OCI-LY3 (cell line): ENCODE data around the gene NHEJ1.

ENCODE experiments used
- EZH2phosphoT487 ChIP-seq: fragments of 200-600 bp; shearing (Covaris generic); IDR thresholded peaks from 2 replicates; pipeline ENCODE4 v1.6.1; 2018; ENCODE audit warnings: antibody characterized with exemption, mixed run types, low read depth
- TF ChIP-seq, protein P1 (sequence below): fragments of 200-600, 300-600 bp; sonication (generic); IDR thresholded peaks from 2 replicates; pipeline ENCODE4 v1.5.1; 2014; ENCODE audit warnings: antibody characterized with exemption, low read length, low read depth

GRCh38 chr2:219087361-219087760 is 73.3 kb downstream of the NHEJ1 start:
- TF ChIP-seq, protein P1, sequence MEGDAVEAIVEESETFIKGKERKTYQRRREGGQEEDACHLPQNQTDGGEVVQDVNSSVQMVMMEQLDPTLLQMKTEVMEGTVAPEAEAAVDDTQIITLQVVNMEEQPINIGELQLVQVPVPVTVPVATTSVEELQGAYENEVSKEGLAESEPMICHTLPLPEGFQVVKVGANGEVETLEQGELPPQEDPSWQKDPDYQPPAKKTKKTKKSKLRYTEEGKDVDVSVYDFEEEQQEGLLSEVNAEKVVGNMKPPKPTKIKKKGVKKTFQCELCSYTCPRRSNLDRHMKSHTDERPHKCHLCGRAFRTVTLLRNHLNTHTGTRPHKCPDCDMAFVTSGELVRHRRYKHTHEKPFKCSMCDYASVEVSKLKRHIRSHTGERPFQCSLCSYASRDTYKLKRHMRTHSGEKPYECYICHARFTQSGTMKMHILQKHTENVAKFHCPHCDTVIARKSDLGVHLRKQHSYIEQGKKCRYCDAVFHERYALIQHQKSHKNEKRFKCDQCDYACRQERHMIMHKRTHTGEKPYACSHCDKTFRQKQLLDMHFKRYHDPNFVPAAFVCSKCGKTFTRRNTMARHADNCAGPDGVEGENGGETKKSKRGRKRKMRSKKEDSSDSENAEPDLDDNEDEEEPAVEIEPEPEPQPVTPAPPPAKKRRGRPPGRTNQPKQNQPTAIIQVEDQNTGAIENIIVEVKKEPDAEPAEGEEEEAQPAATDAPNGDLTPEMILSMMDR = no peak
- TF ChIP-seq EZH2phosphoT487 = no peak
